Germinal center (tissue), 1 donor: Measurements from ENCODE around the gene SLC6A2.

Experiments
- DNase-seq: peaks from one replicate; pipeline ENCODE4 v3.0.0; 2012; ENCODE audit warnings: mixed read lengths, low spot score

Gene SLC6A2

GRCh38 chr16:55647798-55648197 lies 8.0 kb upstream of the SLC6A2 start:
- DNase-seq: no peak

GRCh38 chr16:55651841-55652824 lies 3.7 kb upstream of the SLC6A2 start:
- DNase-seq: no peak

GRCh38 chr16:55653106-55653505 lies 2.7 kb upstream of the SLC6A2 start:
- DNase-seq: no peak

- DNase-seq: no peak
These were observed 349 bp upstream of the SLC6A2 start for GRCh38 chr16:55655381-55655896.

GRCh38 chr16:55656691-55657092 lies 904 bp downstream of the SLC6A2 start:
- no peak for DNase-seq

GRCh38 chr16:55657616-55658015 lies 1.8 kb downstream of the SLC6A2 start:
- no peak for DNase-seq

GRCh38 chr16:55658898-55659420 lies 3.2 kb downstream of the SLC6A2 start:
- no peak for DNase-seq

GRCh38 chr16:55660026-55660425 lies 4.2 kb downstream of the SLC6A2 start:
- DNase-seq: no peak

- DNase-seq: no peak
These were observed 5.0 kb downstream of the SLC6A2 start for GRCh38 chr16:55660828-55661227.

- DNase-seq: no peak
These were observed 6.3 kb downstream of the SLC6A2 start for GRCh38 chr16:55661941-55662643.

- DNase-seq: no peak
These were observed 6.8 kb downstream of the SLC6A2 start for GRCh38 chr16:55662644-55663031.

- DNase-seq: no peak
These were observed 7.4 kb downstream of the SLC6A2 start for GRCh38 chr16:55663225-55663624.

- DNase-seq: no peak
These were observed 8.2 kb downstream of the SLC6A2 start for GRCh38 chr16:55663765-55664677.

GRCh38 chr16:55664786-55665407 lies 9.1 kb downstream of the SLC6A2 start:
- DNase-seq: no peak

GRCh38 chr16:55665511-55665910 lies 9.7 kb downstream of the SLC6A2 start:
- no peak for DNase-seq

- no peak for DNase-seq
These were observed 10.2 kb downstream of the SLC6A2 start for GRCh38 chr16:55666012-55666411.

GRCh38 chr16:55667753-55668152 lies 12.0 kb downstream of the SLC6A2 start:
- DNase-seq: no peak

- no peak for DNase-seq
These were observed 12.8 kb downstream of the SLC6A2 start for GRCh38 chr16:55668340-55669281.

GRCh38 chr16:55671206-55671973 lies 15.6 kb downstream of the SLC6A2 start:
- DNase-seq: no peak
